Testis (tissue), 3 donors: ENCODE results near the gene PEX14. TPM values are rescaled to one million over a fixed set of nuclear protein-coding genes. Genes with fewer than 3 reads are reported as not detected.

Source experiments
- DNase-seq: peaks from one replicate; pipeline ENCODE4 v3.0.0-alpha.2; 2019
- H3K27ac ChIP-seq, 2 donors: fragments of 200-600 bp; sonication (generic); one replicate each; pipeline ENCODE4 v1.5.1; 2019
- H3K27me3 ChIP-seq: fragments of 200-600 bp; sonication (generic); one replicate; pipeline ENCODE4 v1.5.1; 2019
- H3K36me3 ChIP-seq: fragments of 200-600 bp; sonication (generic); one replicate; pipeline ENCODE4 v1.5.1; 2017; ENCODE audit warnings: low read depth; ENCODE audit errors: missing control alignments
- H3K4me1 ChIP-seq: fragments of 200-600 bp; sonication (generic); one replicate; pipeline ENCODE4 v1.5.1; 2019
- H3K4me3 ChIP-seq, 2 donors: fragments of 200-600 bp; sonication (generic); one replicate each; pipeline ENCODE4 v1.5.1; 2017 to 2019
- H3K9me3 ChIP-seq: fragments of 200-600 bp; sonication (generic); one replicate; pipeline ENCODE4 v1.5.1; 2017
- CTCF ChIP-seq, 3 experiments: fragments of 450-650 bp in 2 of 3; fragments of 200-600 bp in 1 of 3; sonication (generic) in 1 of 3; IDR thresholded peaks; one replicate each; pipeline ENCODE4 v1.5.1; 2016 to 2019; ENCODE audit warnings: antibody characterized with exemption in 3 of 3, mild to moderate bottlenecking in 2 of 3, moderate library complexity in 1 of 3
- POLR2A ChIP-seq: fragments of 450-650 bp; IDR thresholded peaks from one replicate; pipeline ENCODE4 v1.6.1; 2017; ENCODE audit warnings: antibody characterized with exemption, mild to moderate bottlenecking, moderate library complexity
- WGBS, 2 donors: methylation state at CpG; one replicate each; pipeline ENCODE4 v1.1.5; 2018; 5-methylcytosine and 5-hydroxymethylcytosine counted together
- intact Hi-C: fragments of 100-400 bp; cut with DNase I; formaldehyde crosslinking; loops from one replicate; pipeline ENCODE4 v1.15.1; 2023; ENCODE audit warnings: low total_unique reads
- polyA plus RNA-seq: library from polyadenylated mRNA; stranded (reverse); fragments of 350-450 nt; fragmentation: Illumina TruSeq; extraction: RNeasy Lipid Tissue Mini Kit (QIAGEN cat#74804); gene quantifications from one replicate; pipeline ENCODE4 v1.2.3, GENCODE V29; 2014; ENCODE audit warnings: low read depth, low replicate concordance; ENCODE audit not compliant: insufficient read depth
- total RNA-seq, 2 donors: library from RNA; depleted of rRNA; stranded (reverse); fragments of >200 nt; gene quantifications; one replicate each; pipeline ENCODE4 v1.2.3, GENCODE V29; 2016

Gene PEX14
- total and polyA plus RNA-seq, 3 donors from 2014 or later, result 28.6 to 39.8 (median 30.3) TPM

GRCh38 chr1:10506677-10507047, 31.9 kb downstream of the PEX14 start:
- Histone ChIP-seq H3K27me3 (no peaks in the 10 kb centered on the region), H3K36me3 (no peaks in the 10 kb centered on the region), H3K9me3 (no peaks in the 10 kb centered on the region), H3K4me1 (no peaks in the 10 kb centered on the region), H3K27ac (no peak overlapping the region), H3K4me3 (no peak overlapping the region)
- intact Hi-C loops, result no loop called here
- TF ChIP-seq POLR2A, result no peak
- TF ChIP-seq CTCF (IDR thresholded peaks at IDR 0.05), result no peak
- DNase-seq, result no peak
- WGBS, 2 donors, result 76 to 85% methylated on average over 4 of the region's 4 CpGs

- Histone ChIP-seq H3K27me3 (no peaks in the 10 kb centered on the region), H3K9me3 (no peaks in the 10 kb centered on the region), H3K4me3 (no peak overlapping the region), H3K36me3 (no peaks in the 10 kb centered on the region), H3K4me1 (no peaks in the 10 kb centered on the region), H3K27ac (no peak overlapping the region)
- TF ChIP-seq CTCF (IDR thresholded peaks at IDR 0.05) (peak; percentile 41 to 64 (median 48)), POLR2A (no peak)
- intact Hi-C loops, result no loop called here
- peak; percentile 69 for DNase-seq
- 71 to 78% methylated on average over 17 of the region's 17 CpGs for WGBS, 2 donors
Measured at GRCh38 chr1:10507111-10507879, 32.5 kb downstream of the PEX14 start.

GRCh38 chr1:10508511-10508951, 33.8 kb downstream of the PEX14 start:
- WGBS, 2 donors, result 70% methylated on average over 3 of the region's 3 CpGs; no CpG with 5 or more reads in 1 of the 2 donors
- intact Hi-C loops, result no loop called here
- TF ChIP-seq CTCF (IDR thresholded peaks at IDR 0.05) (no peak), POLR2A (no peak)
- H3K36me3 ChIP-seq, result no peaks in the 10 kb centered on the region
- H3K27ac ChIP-seq, result no peak overlapping the region
- no peak overlapping the region for H3K4me3 ChIP-seq
- no peaks in the 10 kb centered on the region for H3K27me3 ChIP-seq
- no peaks in the 10 kb centered on the region for H3K9me3 ChIP-seq
- H3K4me1 ChIP-seq, result no peaks in the 10 kb centered on the region
- DNase-seq, result no peak

GRCh38 chr1:10509809-10510509, 35.2 kb downstream of the PEX14 start:
- Histone ChIP-seq H3K36me3 (no peaks in the 10 kb centered on the region), H3K9me3 (no peaks in the 10 kb centered on the region), H3K27ac (no peak overlapping the region), H3K4me3 (no peak overlapping the region), H3K4me1 (no peaks in the 10 kb centered on the region), H3K27me3 (no peaks in the 10 kb centered on the region)
- WGBS, 2 donors, result 88 to 90% methylated on average over 6 of the region's 6 CpGs
- intact Hi-C loops, result no loop called here
- TF ChIP-seq CTCF (IDR thresholded peaks at IDR 0.05) (no peak), POLR2A (no peak)
- DNase-seq, result no peak
